HepG2 (cell line): ENCODE data around the gene OSBPL9. TPM values are rescaled to one million over a fixed set of nuclear protein-coding genes. Genes with fewer than 3 reads are reported as not detected.

Experiments used
- ATAC-seq: fragments of 200-7000 bp; cut with Tn5 transposase; 3 replicates; pipeline ENCODE4 v1.9.1; 2020; ENCODE audit warnings: mild to moderate bottlenecking, moderate library complexity
- BruUV-seq: library from RNA; stranded (reverse); fragments of 400-500 nt; replicated peaks from 2 replicates; lab custom pipeline; 2021; lab: Mats Ljungman, UMichigan
- CTCF ChIA-PET: fragments of 300-600 bp; formaldehyde crosslinking; extraction: SDS; loops from one replicate; lab custom pipeline; 2021; ENCODE audit warnings: low total read pairs, inconsistent platforms, low intra/inter-chr PET ratio; lab: Yijun Ruan, JAX
- POLR2A ChIA-PET: fragments of 350-600 bp; sonication (Branson Sonifier 250); formaldehyde crosslinking; loops from one replicate; lab custom pipeline; 2020; ENCODE audit warnings: antibody characterized with exemption, inconsistent platforms; lab: Yijun Ruan, JAX
- DNase-seq: peaks from one replicate; pipeline ENCODE4 v3.0.0-alpha.2; 2015; ENCODE audit warnings: low spot score
- FAIRE-seq: peaks from 3 replicates; lab custom pipeline; 2011; peaks lifted over from hg19 to GRCh38; lab: Jason Lieb, UNC
- H2AFZ ChIP-seq: one replicate; pipeline ENCODE4 v1.6.1; 2011; ENCODE audit warnings: low read length, inconsistent platforms
- H3K27ac ChIP-seq: fragments of 300-600 bp; 3 replicates; pipeline ENCODE4 v1.8.0; 2011; ENCODE audit warnings: mixed run types, mild to moderate bottlenecking, mixed read lengths, low read length, inconsistent platforms; ENCODE audit not compliant: insufficient read depth; ENCODE audit errors: extremely low read length
- H3K27me3 ChIP-seq, 2 experiments: fragments of 200-600 bp in 1 of 2; 2 replicates in 1 of 2; 3 replicates in 1 of 2; pipeline versions ENCODE4 v1.6.0 to v1.8.0; 2011; ENCODE audit warnings: low read length in 2 of 2, mild to moderate bottlenecking in 2 of 2, moderate library complexity in 2 of 2, inconsistent platforms in 1 of 2; ENCODE audit not compliant: insufficient read depth in 2 of 2, control insufficient read depth in 1 of 2
- H3K36me3 ChIP-seq, 2 experiments: fragments of 200-600 bp in 1 of 2; replicated peaks in 1 of 2; 2 replicates in 1 of 2; 3 replicates in 1 of 2; pipeline versions ENCODE4 v1.5.1 to v1.8.0; 2011; ENCODE audit warnings: low read length in 2 of 2, inconsistent platforms in 1 of 2; ENCODE audit not compliant: insufficient read depth in 2 of 2, control insufficient read depth in 1 of 2
- H3K4me1 ChIP-seq: 2 replicates; pipeline ENCODE4 v1.5.1; 2012; ENCODE audit warnings: low read length, inconsistent platforms; ENCODE audit not compliant: insufficient read depth
- H3K4me2 ChIP-seq: 2 replicates; pipeline ENCODE4 v1.6.0; 2011; ENCODE audit warnings: low read depth, low read length, inconsistent platforms
- H3K4me3 ChIP-seq, 3 experiments: fragments of 200-600 bp in 1 of 3; sonication (generic), shearing (Covaris generic) in 1 of 3; replicated peaks in 1 of 3; 2 replicates each; pipeline ENCODE4 v1.5.1; 2011 to 2016; ENCODE audit warnings: low read length in 3 of 3, inconsistent platforms in 2 of 3, low read depth in 2 of 3, mild to moderate bottlenecking in 2 of 3, control low read depth in 1 of 3, mixed read lengths in 1 of 3; ENCODE audit not compliant: insufficient read depth in 1 of 3
- H3K79me2 ChIP-seq: one replicate; pipeline ENCODE4 v1.6.1; 2011; ENCODE audit warnings: low read length, inconsistent platforms; ENCODE audit not compliant: insufficient read depth
- H3K9ac ChIP-seq: 2 replicates; pipeline ENCODE4 v1.6.0; 2011; ENCODE audit warnings: mild to moderate bottlenecking, low read depth, low read length, inconsistent platforms; ENCODE audit not compliant: insufficient read depth
- H3K9me3 ChIP-seq: 2 replicates; pipeline ENCODE4 v1.5.1; 2012; ENCODE audit warnings: mild to moderate bottlenecking, low read length
- H4K20me1 ChIP-seq: 2 replicates; pipeline ENCODE4 v1.6.0; 2011; ENCODE audit warnings: inconsistent platforms, mild to moderate bottlenecking, low read length, moderate library complexity; ENCODE audit not compliant: insufficient read depth
- EHMT2 ChIP-seq: fragments of 200-600 bp; sonication (generic); IDR thresholded peaks from 2 replicates; pipeline ENCODE4 v1.7.0; 2017; ENCODE audit warnings: antibody characterized with exemption, low read depth, low read length, borderline replicate concordance
- KDM4B ChIP-seq: sonication (generic); formaldehyde crosslinking; IDR thresholded peaks from 2 replicates; pipeline ENCODE4 v1.4.0; 2020; ENCODE audit warnings: missing genetic modification reagents
- NR2F6 ChIP-seq, 2 experiments: IDR thresholded peaks; 2 replicates each; pipeline ENCODE4 v1.6.1; 2016; ENCODE audit warnings: antibody characterized with exemption in 1 of 2, mild to moderate bottlenecking in 1 of 2
- ZNF563 ChIP-seq: sonication (generic); formaldehyde crosslinking; IDR thresholded peaks from 2 replicates; pipeline ENCODE4 v1.8.0; 2022; ENCODE audit warnings: mild to moderate bottlenecking, moderate library complexity, missing genetic modification reagents
- WGBS: methylation state at CpG from one replicate; pipeline ENCODE4 v1.1.6; 2017; ENCODE audit warnings: low lambda C conversion rate; 5-methylcytosine and 5-hydroxymethylcytosine counted together
- in situ Hi-C: cut with HindIII; loops from 2 replicates; pipeline ENCODE4 v1.10.0; 2017; ENCODE audit warnings: low pct_unique_long_range_greater_than_20kb; ENCODE audit not compliant: extremely low pct_ligation_motif_present
- intact Hi-C: fragments of 100-400 bp; cut with micrococcal nuclease; formaldehyde crosslinking; loops from one replicate; pipeline ENCODE4 v1.10.0; 2022; ENCODE audit not compliant: unreplicated experiment
- polyA plus RNA-seq, 8 experiments: library from polyadenylated mRNA; depleted of rRNA in 3 of 8; stranded (reverse) in 7 of 8; unstranded in 1 of 8; fragments of >200 nt; fragmentation: Illumina TruSeq in 4 of 8; extraction: Trizol in 4 of 8; gene quantifications; 2 replicates each; pipeline versions ENCODE4 v1.2.1 to v1.2.3, GENCODE V29; 2011 to 2016; ENCODE audit warnings: low read depth in 4 of 8, missing spikeins in 1 of 8, mixed read lengths in 1 of 8; ENCODE audit not compliant: insufficient read depth in 1 of 8
- total RNA-seq, 5 experiments: library from RNA; depleted of rRNA; stranded (reverse); fragments of >200 nt; fragmentation: Illumina TruSeq; extraction: Trizol; gene quantifications; 2 replicates each; pipeline ENCODE4 v1.2.3, GENCODE V29; 2016; ENCODE audit warnings: low read depth in 1 of 5
- TF ChIP-seq, protein P1 (sequence below): sonication (generic); formaldehyde crosslinking; IDR thresholded peaks from 2 replicates; pipeline ENCODE4 v1.9.0; 2022; ENCODE audit warnings: missing genetic modification reagents, mild to moderate bottlenecking, borderline replicate concordance

The OSBPL9 gene
- total and polyA plus RNA-seq, 2 of the 13 experiments (the other 11 are each of a cell fraction or from before 2014, with no cell fraction given): 83.6 to 142 TPM

DNA sequence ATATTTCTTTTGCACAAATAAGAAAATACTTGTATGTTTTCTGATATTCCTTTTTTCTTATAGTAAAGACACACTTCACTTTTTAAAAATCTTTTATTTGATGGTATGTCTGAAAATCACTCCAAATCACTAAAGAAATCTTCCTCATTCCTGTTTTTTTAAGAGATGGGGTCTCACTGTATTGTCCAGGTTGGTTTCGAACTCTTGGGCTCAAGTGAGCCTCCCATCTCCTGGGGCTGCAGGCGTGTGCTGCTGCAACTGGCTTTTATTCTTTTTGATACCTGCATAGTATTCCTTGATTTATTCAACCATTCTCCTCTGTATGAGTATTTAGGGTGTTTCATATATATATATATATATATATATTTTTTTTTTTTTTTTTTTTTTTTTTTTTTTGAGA, 88.1 kb downstream of the OSBPL9 start:
- H3K79me2 ChIP-seq: peaks cover 5% of the 10 kb centered on the region
- no peak for TF ChIP-seq KDM4B
- no peak for TF ChIP-seq NR2F6 (IDR thresholded peaks at IDR 0.05)
- no peak for TF ChIP-seq NR2F6 (CRISPR knock-in tag; IDR thresholded peaks at IDR 0.05)
- no peak for TF ChIP-seq ZNF563 (CRISPR knock-in tag)
- no peak for TF ChIP-seq EHMT2
- TF ChIP-seq, protein P1, sequence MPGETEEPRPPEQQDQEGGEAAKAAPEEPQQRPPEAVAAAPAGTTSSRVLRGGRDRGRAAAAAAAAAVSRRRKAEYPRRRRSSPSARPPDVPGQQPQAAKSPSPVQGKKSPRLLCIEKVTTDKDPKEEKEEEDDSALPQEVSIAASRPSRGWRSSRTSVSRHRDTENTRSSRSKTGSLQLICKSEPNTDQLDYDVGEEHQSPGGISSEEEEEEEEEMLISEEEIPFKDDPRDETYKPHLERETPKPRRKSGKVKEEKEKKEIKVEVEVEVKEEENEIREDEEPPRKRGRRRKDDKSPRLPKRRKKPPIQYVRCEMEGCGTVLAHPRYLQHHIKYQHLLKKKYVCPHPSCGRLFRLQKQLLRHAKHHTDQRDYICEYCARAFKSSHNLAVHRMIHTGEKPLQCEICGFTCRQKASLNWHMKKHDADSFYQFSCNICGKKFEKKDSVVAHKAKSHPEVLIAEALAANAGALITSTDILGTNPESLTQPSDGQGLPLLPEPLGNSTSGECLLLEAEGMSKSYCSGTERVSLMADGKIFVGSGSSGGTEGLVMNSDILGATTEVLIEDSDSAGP (CRISPR knock-in tag): no peak

More for the DNA sequence above, 88.1 kb downstream of the OSBPL9 start:
- H3K9me3 ChIP-seq: no peaks in the 10 kb centered on the region
- no peaks in the 10 kb centered on the region for H3K27me3 ChIP-seq
- no peak overlapping the region for H3K4me3 ChIP-seq
- ChIA-PET CTCF (no interaction called here), POLR2A (no interaction called here)
- intact Hi-C loops: no loop called here
- H3K4me2 ChIP-seq: no peak overlapping the region
- H2AFZ ChIP-seq: no peak overlapping the region
- H3K27ac ChIP-seq: no peak overlapping the region
- no peaks in the 10 kb centered on the region for H3K4me1 ChIP-seq
- ATAC-seq (no peak), FAIRE-seq (no peak), DNase-seq (no peak)
- no peaks in the 10 kb centered on the region for H3K36me3 ChIP-seq
- H4K20me1 ChIP-seq: no peaks in the 10 kb centered on the region
- H3K9ac ChIP-seq: no peak overlapping the region
- 97% methylated on average over 2 of the region's 2 CpGs for WGBS
- BruUV-seq: no TSS peak
- in situ Hi-C loops: no loop called here
